ENCODE measurements around the gene TTYH1. TPM values are rescaled to one million over a fixed set of nuclear protein-coding genes. Genes with fewer than 3 reads are reported as not detected.
A peak's percentile ranks its signal among the peaks of the same experiment; 100 is the strongest.

Gene TTYH1
- polyA plus RNA-seq, 2 of the 4 experiments (the other 2 are of a cell fraction), result 0.15 to 0.31 TPM

DNA sequence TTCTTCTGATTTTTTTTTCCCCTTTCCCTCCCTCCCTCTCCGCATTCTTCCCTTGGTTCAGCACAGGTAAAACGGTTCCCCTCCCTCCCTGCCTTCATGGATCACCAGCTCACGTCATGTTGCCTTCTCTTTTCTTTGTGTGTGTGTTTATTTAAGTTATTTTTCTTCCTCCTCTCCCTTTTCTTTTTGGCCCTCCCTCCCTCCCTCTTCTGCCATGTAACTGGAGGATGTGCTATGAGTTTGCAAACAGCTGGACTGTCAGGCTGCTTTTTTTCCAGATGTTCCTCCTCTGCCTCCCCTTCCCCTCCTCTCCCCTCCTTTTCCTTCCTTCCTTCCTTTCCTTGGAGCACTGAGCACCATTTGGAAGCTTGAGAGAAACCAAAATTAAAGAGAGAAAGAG lies 46.3 kb downstream of the TTYH1 start:
- 51% methylated on average over 3 of the region's 3 CpGs for WGBS (ENCODE audit: missing lambda C conversion rate)
- no peak for ATAC-seq
- no peaks in the 10 kb centered on the region for H3K9me3 ChIP-seq
- peak overlapping the region; percentile 93 to 95; a peak in 3 of 6 replicates for H3K27ac ChIP-seq
- FAIRE-seq, result no peak
- CTCF ChIA-PET, result interaction anchor here (1.0 to 2.7 kb wide), 7 partner anchors 8 to 41 kb away, joined by 4 to 19 read pairs (median 5); partner anchors contain the start of gene LENG8
- DNase-seq (ENCODE audit: low read depth in 1 of 2, low spot score in 1 of 2), result no peak
- H3K4me1 ChIP-seq, result peaks cover 27% of the 10 kb centered on the region
- TF ChIP-seq, protein P1, sequence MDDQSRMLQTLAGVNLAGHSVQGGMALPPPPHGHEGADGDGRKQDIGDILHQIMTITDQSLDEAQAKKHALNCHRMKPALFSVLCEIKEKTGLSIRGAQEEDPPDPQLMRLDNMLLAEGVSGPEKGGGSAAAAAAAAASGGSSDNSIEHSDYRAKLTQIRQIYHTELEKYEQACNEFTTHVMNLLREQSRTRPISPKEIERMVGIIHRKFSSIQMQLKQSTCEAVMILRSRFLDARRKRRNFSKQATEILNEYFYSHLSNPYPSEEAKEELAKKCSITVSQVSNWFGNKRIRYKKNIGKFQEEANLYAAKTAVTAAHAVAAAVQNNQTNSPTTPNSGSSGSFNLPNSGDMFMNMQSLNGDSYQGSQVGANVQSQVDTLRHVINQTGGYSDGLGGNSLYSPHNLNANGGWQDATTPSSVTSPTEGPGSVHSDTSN (IDR thresholded peaks at IDR 0.05), result no peak
- POLR2A ChIA-PET, result interaction anchor here (0.6 to 7.1 kb wide), 5 partner anchors 7 to 349 kb away, joined by 4 to 130 read pairs (median 4); partner anchors contain the start of gene LENG8
- H3K4me2 ChIP-seq, result peak overlapping the region; percentile 98
- H3K4me3 ChIP-seq, result no peak overlapping the region; the same call in 2 of the 3 replicates

DNA sequence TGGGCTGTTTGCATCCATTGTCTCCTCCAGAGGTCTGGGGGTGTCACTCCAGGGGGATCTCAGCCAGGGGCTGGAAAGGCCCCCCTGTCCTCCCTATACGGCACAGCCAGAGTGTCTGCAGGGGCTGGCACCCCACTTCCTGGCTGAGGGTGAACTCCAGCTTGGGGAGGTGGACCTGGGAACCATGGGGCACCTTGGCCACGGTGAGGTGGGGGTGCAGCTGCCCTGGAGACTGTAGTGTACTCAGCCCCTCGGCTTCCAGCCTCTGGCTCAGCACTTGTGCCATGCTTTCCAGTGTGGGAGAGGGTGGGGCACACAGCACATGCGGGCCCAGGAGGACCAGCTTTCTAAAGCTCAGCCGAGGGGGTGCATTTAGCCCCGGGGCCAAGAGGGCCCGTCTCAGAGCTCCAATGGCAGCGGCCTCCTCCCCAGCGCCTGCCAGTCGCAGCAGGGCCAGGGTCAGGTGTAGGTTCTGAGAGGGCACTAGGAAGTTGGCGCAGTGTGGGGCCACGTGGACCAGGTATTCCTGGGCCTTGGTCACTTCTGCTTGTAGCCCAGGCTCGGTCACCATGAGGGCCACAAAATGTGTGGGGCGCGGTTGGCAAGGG lies 46.9 kb downstream of the TTYH1 start:
- Histone ChIP-seq H3K4me3 (peak overlapping the region; percentile 67), H3K9me3 (no peaks in the 10 kb centered on the region), H3K4me2 (peak overlapping the region; percentile 98), H3K27ac (peak overlapping the region; percentile 93 to 95), H3K4me1 (peaks cover 27% of the 10 kb centered on the region)
- FAIRE-seq (no peak), ATAC-seq (0 out of 6 replicates have a peak, but pooled peaks of 1 of the 2 experiments have one; percentile 0), DNase-seq (ENCODE audit: low read depth in 1 of 2, low spot score in 1 of 2) (no peak)
- 70% methylated on average over 11 of the region's 15 CpGs for WGBS (ENCODE audit: missing lambda C conversion rate)
- TF ChIP-seq, protein P2, sequence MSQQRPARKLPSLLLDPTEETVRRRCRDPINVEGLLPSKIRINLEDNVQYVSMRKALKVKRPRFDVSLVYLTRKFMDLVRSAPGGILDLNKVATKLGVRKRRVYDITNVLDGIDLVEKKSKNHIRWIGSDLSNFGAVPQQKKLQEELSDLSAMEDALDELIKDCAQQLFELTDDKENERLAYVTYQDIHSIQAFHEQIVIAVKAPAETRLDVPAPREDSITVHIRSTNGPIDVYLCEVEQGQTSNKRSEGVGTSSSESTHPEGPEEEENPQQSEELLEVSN (IDR thresholded peaks at IDR 0.05; ENCODE audit: borderline replicate concordance, low read depth), result no peak
- TF ChIP-seq, protein P3, sequence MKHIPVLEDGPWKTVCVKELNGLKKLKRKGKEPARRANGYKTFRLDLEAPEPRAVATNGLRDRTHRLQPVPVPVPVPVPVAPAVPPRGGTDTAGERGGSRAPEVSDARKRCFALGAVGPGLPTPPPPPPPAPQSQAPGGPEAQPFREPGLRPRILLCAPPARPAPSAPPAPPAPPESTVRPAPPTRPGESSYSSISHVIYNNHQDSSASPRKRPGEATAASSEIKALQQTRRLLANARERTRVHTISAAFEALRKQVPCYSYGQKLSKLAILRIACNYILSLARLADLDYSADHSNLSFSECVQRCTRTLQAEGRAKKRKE (CRISPR knock-in tag; IDR thresholded peaks at IDR 0.05; ENCODE audit: low read depth), result no peak
- TF ChIP-seq FOSL2 (IDR thresholded peaks at IDR 0.05) (no peak), FOSL2 (CRISPR knock-in tag; IDR thresholded peaks at IDR 0.05) (no peak), PHF8 (IDR thresholded peaks at IDR 0.05; ENCODE audit: borderline replicate concordance, low read depth) (no peak), TFCP2L1 (CRISPR knock-in tag; IDR thresholded peaks at IDR 0.05) (no peak), FOSB (CRISPR knock-in tag; IDR thresholded peaks at IDR 0.05) (no peak), ESRRA (IDR thresholded peaks at IDR 0.05; ENCODE audit: borderline replicate concordance, low read length) (no peak), POLR2AphosphoS2 (conservative IDR thresholded peaks at IDR 0.05; ENCODE audit: low read length) (0 out of 2 replicates have a peak, but pooled peaks have one; percentile 21), POLR2A (IDR thresholded peaks at IDR 0.05; ENCODE audit: low read length) (peak; percentile 18; the same call in 1 of the 2 replicates), MAZ (IDR thresholded peaks at IDR 0.05; ENCODE audit: borderline replicate concordance, low read depth, low read length) (no peak), RNF2 (IDR thresholded peaks at IDR 0.05; ENCODE audit: borderline replicate concordance, low read depth) (no peak), ZNF302 (CRISPR knock-in tag; IDR thresholded peaks at IDR 0.05) (no peak), BHLHE40 (IDR thresholded peaks at IDR 0.05; ENCODE audit: low read depth, low read length) (no peak), JUNB (IDR thresholded peaks at IDR 0.05) (no peak), CHD2 (IDR thresholded peaks at IDR 0.05; ENCODE audit: low read length, partially characterized antibody) (no peak), CEBPB (IDR thresholded peaks at IDR 0.05) (no peak), NR3C1 (IDR thresholded peaks at IDR 0.05) (no peak), EHF (CRISPR knock-in tag; IDR thresholded peaks at IDR 0.05) (no peak), RAD21 (conservative IDR thresholded peaks at IDR 0.05 in 1 of 2, IDR thresholded peaks at IDR 0.05 in 1 of 2) (no peak), RARB (CRISPR knock-in tag; IDR thresholded peaks at IDR 0.05) (0 out of 2 replicates have a peak, but pooled peaks have one; percentile 24)
- TF ChIP-seq, protein P4, sequence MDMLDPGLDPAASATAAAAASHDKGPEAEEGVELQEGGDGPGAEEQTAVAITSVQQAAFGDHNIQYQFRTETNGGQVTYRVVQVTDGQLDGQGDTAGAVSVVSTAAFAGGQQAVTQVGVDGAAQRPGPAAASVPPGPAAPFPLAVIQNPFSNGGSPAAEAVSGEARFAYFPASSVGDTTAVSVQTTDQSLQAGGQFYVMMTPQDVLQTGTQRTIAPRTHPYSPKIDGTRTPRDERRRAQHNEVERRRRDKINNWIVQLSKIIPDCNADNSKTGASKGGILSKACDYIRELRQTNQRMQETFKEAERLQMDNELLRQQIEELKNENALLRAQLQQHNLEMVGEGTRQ (IDR thresholded peaks at IDR 0.05), result no peak
- TF ChIP-seq, protein P5, sequence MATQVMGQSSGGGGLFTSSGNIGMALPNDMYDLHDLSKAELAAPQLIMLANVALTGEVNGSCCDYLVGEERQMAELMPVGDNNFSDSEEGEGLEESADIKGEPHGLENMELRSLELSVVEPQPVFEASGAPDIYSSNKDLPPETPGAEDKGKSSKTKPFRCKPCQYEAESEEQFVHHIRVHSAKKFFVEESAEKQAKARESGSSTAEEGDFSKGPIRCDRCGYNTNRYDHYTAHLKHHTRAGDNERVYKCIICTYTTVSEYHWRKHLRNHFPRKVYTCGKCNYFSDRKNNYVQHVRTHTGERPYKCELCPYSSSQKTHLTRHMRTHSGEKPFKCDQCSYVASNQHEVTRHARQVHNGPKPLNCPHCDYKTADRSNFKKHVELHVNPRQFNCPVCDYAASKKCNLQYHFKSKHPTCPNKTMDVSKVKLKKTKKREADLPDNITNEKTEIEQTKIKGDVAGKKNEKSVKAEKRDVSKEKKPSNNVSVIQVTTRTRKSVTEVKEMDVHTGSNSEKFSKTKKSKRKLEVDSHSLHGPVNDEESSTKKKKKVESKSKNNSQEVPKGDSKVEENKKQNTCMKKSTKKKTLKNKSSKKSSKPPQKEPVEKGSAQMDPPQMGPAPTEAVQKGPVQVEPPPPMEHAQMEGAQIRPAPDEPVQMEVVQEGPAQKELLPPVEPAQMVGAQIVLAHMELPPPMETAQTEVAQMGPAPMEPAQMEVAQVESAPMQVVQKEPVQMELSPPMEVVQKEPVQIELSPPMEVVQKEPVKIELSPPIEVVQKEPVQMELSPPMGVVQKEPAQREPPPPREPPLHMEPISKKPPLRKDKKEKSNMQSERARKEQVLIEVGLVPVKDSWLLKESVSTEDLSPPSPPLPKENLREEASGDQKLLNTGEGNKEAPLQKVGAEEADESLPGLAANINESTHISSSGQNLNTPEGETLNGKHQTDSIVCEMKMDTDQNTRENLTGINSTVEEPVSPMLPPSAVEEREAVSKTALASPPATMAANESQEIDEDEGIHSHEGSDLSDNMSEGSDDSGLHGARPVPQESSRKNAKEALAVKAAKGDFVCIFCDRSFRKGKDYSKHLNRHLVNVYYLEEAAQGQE (IDR thresholded peaks at IDR 0.05), result no peak
- CTCF ChIA-PET, result interaction anchor here (1.0 to 2.7 kb wide), 8 partner anchors 8 to 42 kb away, joined by 3 to 19 read pairs (median 4); partner anchors contain the start of gene LENG8
- POLR2A ChIA-PET, result interaction anchor here (0.6 to 7.1 kb wide), 7 partner anchors 8 to 920 kb away, joined by 4 to 130 read pairs (median 7); partner anchors contain the start of genes CDC42EP5 and LENG8
